Measurements from ENCODE around the gene COL5A1.
"Not testable (repeated sequence)": the region's sequence is repeated elsewhere in the genome, so short reads cannot be mapped to it uniquely, and the experiment has no call there.

Gene COL5A1

DNA sequence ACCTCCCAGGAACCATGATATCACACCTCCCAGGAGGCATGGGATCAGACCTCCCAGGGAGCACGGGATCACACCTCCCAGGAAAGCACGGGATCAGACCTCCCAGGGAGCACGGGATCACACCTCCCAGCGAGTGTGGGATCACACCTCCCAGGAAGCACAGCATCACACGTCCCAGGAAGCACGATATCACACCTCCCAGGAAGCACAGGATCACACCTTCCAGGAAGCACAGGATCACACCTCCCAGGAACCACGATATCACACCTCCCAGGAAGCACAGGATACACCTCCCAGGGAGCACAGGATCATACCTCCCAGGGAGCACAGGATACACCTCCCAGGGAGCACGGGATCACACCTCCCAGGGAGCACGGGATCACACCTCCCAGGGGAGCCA, 209.0 kb downstream of the COL5A1 start:
- no peak for DNase-seq (ENCODE audit: low read depth in 1 of 2, low spot score in 1 of 2)

DNA sequence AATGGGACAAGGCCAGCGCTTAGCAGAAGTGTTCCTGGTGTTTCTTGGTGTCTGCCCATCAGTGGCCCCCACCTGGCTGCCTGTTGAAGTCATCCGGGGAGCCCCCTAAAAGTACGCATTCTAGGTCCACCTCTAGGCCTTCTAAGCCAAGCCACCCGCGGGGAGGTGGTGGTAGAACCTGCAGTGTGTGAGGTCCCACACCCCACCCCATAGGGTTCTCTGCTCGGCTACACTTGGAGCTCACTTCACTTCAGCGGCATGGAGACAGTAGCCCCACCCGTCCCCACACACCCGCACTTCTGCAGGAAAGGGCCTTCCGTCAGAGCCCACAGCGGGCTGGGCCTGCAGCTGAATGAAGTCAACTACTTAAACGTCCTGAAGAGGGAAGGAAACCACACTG, 209.4 kb downstream of the COL5A1 start:
- DNase-seq (ENCODE audit: low read depth in 1 of 2, low spot score in 1 of 2): no peak

DNA sequence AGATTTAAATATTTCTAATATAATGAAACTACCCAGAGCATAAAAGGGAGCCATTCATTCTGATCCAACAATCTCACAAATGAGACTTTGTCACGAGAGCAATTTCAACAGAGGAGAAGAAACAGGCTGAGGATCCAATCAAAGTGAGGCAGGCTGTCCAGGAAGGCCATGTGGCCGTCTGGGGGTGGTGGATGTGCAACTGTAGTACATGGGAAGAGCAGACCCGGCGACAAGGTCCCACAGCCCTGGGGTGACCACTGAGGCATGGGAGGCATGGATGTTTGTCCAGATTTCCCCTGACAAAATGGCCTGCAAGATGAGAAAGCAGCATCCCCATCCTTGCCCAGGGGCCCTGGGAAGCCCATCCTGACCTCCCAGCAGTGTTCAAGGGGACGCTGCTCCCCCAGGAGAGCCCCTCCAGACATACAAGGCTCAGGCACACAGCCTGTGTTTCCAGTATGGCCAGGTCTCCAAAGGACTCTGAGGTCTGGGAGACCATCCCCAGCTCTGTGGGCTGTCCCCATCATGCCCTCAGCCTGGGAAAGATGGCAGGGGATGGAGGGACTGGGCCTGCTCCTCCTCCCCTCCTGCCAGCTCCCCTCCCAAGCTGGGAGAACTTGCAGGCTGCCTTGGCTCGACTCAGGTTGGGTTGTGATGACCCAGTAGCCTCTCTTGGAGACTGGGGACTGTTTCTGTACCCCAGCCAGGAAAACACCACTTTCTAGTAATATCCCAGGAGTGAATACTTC, 211.5 kb downstream of the COL5A1 start:
- DNase-seq (ENCODE audit: low read depth in 1 of 2, low spot score in 1 of 2): no peak

DNA sequence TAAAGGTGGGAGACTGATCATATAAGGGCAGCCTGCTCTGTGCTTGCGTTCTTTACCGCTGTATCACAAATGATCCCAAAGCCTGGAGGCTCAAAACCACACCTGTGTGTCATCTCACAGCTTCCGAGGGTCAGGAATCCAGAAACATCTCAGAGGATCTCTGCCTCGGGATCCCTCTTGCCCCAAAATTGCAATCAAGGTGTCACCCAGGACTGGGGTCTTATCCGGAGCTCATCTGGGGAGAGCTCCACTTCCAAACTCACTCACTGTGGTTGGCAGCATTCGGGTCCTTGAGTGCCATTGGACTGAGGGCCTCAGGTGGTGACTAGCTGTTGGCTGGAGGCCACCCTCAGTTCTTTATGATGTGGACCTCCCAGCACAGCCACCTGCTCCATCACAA, 212.3 kb downstream of the COL5A1 start:
- no peak for DNase-seq (ENCODE audit: low read depth in 1 of 2, low spot score in 1 of 2)

DNA sequence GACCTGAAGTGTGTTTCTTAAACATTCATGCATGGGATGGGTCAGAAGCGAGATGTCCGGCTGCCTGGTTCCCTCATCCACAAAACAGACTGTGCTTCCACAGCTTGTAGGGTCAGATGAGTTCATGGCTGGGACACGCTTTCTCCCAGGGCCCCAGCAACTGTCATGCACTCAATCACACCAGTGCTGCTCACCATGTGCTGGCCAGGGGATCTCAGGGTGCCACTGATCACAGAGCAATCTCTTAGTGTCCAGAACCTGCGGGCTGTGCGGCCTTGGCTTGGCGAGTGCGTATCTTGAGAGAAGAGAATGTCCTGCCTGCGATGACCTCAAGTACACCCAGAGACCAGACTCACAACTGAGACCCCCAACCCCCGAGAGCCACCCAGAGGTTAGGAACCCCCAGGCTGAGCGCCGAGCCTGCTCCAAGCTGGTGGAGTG, 213.0 kb downstream of the COL5A1 start:
- no peak for DNase-seq (ENCODE audit: low read depth in 1 of 2, low spot score in 1 of 2)

DNA sequence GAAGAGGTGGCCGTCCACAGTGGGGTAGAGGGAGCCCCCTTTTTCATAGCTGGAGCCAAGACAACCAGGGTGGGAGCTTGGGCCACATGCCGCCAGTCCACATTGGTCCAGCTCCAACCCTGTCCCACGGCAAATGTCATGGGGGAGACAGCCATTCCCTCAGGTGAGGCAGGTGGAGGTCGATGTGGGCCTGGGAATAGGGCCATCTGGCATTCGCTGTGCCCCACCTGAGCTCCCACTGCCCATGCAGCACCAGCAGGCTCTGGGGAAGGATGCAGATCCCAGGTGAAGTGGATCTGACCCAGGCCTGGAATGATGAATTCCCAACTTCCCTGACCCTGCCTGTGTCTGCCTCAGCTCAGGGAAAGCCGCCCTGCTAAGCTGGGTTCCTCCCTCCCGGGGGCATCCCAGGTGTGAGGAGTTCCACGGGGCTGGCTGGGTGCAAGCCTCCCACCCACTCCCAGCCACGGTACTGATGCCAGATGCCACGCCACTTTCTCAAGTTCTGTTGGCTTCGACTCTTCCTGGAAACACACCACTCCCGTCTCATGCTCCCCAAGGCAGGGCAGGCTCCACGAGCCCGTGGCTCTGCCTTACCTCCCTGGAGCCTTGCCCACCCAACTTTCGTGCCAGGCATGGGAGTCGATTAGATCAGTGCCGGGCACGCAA, 213.8 kb downstream of the COL5A1 start:
- DNase-seq (ENCODE audit: low read depth in 1 of 2, low spot score in 1 of 2): no peak

DNA sequence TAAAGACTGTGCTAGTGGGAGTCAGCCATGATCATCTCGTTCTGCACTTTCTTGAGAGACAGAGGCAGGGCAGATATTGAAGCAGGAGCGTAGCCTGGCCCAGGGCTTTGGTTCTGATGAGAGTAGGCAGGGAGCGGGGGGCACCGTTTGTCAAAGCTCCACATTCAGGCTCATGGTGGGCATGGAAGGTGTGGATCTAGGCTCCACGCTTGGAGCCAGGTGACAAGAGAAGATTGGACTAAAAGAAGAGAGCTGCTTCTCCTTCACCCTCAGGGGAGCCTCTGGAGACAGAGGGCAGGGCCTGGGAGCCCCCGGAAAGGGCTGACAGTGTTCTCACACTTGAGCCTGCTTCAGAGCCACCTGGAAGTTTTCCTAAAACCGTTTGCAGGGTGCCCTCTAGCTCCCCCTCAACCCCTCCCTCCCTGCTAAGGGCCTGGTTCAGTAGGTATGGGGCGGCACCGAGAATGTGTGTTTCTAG, 214.3 kb downstream of the COL5A1 start:
- DNase-seq (ENCODE audit: low read depth in 1 of 2, low spot score in 1 of 2): no peak

DNA sequence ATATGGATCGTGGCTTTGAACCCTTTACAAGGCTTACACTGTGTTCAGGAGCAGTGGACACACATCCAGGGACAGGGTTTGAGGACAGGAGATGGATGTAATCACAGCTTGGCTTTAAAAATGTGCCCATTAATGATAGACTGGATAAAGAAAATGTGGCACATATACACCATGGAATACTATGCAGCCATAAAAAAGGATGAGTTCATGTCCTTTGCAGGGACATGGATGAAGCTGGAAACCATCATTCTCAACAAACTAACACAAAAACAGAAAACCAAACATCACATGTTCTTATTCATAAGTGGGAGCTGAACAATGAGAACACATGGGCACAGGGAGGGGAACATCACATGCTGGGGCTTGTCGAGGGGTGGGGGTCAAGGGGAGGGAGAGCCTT, 215.8 kb downstream of the COL5A1 start:
- not testable (repeated sequence) for DNase-seq (ENCODE audit: low read depth in 1 of 2, low spot score in 1 of 2)

DNA sequence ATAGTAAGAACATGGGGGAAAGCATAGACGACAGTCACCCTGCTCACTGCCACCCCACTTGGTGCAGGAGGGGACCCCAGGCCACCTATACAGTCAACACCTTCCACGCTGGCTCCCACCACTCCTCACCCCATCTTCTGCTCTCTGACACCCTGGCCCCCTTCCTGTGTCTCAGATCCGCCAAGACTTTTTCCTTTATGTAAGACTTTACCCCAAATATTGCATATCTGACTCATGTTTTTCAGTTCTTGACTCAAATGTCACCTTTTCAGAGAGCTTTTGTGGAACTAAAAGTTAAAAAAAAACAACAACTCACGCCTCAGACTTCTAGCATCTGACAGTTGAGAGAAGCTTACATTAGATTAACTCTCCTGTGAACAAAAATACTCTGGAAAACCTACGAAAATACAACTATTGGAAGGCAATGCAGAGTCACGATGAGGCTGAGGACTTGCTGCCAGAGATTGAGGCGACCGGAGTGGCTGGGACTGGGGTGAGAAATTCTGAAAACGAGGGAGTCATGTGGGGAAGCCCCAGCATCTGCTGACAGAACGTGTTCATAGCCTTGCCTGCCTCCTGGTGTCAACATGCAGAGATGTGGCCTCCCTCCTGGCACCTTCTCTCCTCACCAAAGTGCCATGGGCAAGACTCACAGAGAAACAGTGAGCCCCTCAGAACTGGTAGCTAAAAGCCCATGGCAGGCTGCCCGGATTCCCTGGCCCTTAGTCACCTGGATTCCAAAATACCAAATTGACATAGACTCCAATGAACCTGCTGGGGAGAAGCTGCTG, 216.6 kb downstream of the COL5A1 start:
- DNase-seq (ENCODE audit: low read depth in 1 of 2, low spot score in 1 of 2): peak; percentile 7 to 8

DNA sequence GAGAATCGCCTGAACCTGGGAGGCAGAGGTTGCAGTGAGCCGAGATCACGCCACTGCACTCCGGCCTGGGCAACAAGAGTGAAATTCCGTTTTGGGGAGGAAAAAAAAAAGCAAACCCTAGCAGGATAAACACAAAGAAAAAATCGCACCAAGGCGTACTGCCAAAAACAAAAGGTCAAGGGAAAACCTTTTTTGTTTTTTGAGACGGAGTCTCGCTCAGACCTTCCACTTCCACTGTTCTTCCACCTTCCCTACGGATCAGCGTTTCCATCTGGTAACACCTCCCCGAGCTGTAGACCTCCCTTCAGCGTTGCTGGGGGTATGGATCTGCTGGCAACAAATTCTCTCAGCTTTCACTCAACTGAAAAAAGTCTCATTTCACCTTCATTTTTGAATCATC, 218.9 kb downstream of the COL5A1 start:
- DNase-seq (ENCODE audit: low read depth in 1 of 2, low spot score in 1 of 2): no peak

DNA sequence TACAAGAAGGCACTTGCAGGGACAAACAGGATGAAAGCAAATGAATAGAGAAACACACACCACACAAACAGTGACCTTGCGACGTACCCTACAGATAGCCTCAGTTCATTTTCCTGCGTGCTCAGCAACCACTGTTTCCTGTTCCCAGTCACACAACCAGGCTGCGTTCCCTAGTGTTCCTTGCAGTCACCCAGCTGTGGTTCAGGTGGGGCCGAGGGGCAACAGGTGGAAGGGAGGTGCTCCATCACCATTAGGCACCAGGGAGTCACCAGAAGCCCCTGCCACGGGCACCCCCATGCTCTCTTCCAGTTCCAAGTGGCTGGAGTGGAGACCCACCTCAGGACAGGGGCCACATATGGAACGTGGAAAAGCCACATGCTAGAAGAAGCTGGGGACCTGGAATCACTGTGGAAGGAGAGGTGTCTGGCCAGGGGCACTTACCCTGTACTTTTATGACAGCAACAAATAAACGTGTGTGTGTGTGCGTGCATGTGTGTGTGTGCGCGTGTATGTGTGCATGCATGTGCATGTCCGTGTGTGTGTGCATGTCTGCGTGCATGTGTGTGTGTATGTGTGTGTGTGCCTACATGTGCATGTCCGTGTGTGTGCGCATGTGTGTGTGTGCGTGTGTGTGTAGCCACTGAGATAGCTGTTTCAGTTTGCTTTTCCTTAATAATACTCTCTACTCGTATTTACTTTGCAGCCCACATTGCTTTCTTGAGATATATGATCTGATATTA, 220.2 kb downstream of the COL5A1 start:
- DNase-seq (ENCODE audit: low read depth in 1 of 2, low spot score in 1 of 2): no peak

DNA sequence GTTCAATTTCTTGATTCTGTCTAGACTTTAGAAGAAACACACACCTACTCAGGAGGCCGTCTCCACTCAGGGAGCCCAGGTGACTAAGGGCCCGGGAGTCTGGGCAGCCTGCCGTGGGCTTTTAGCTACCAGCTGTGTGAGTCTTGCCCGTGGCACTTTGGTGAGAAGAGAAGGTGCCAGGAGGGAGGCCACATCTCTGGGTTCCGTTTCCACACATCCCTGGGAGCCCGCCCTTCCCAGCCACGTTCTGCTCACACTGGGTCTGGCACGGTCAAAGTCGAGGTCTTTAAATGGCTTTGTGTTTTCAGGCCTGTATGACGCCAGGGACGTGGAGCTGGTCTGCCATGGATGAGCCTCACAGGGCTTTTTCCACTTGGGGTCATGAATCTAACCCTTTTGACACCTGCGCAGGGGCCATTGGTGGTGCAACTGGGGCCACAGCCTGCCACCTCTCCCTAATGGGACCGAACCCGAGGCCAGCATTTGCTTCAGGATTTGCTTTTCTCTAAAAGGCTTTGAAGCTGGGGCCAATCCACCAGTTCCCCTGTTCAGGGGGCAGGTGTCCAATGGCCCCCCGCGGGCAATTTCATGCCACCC, 221.8 kb downstream of the COL5A1 start:
- no peak for DNase-seq (ENCODE audit: low read depth in 1 of 2, low spot score in 1 of 2)

DNA sequence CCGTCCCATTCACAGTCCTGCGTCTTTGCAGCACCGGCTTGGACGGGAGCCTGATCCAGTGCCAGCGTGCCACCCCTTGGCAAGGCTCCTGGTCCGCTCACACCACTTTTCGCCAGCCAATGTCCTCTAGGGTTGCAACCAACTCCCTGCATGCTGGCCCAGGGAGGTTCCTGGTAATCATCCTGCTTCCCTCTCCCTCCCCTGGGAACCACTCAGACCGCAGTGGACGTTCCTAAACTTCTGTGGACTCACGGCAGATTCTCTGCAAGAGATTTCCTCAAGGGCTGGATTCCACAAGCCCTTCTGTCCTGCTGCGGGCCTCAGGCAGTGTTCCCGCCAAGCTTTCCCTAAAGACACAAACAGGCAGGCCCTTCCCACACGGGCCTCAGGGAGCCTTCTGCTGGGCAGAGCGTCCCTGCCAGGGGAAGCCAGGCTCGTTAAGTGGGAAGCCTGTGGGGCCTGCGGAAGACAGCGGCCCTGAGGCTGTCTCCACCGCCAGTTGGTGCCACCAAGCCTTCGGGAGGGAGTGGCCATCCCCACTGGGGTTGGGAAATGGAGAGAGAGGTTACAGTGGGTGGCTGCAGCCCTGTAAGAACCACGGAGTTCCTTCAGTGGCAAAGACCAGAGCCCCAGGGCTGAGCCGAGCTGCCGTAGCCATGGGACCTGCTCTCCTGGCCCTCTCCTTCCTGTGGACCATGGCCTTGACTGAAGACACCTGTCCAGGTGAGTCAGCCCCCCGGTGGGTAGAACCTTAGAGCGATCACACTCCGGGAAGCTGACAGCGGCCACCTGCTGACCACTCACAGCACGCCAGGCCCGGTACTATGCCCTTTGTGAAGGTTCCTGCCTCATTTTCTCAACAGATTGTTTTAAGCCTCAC, 222.6 kb downstream of the COL5A1 start:
- no peak for DNase-seq (ENCODE audit: low read depth in 1 of 2, low spot score in 1 of 2)

DNA sequence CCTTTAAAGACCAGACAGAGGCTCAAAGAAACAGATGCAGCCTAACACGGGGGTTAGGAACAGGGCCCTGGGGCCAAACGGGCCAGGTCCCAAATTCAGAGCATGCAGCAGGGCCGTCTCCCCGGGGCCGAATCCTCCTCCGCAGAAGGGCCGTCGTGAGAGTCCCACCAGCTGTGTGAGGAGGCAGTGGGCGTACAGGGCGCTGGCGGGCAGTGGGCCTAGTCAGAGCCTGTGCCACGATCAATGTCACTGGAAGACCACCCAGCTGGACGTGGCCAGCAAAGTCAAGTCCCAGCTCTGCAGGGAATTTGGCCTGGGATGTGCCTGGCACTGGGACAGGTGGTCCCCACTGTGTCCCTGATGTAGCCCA, 223.2 kb downstream of the COL5A1 start:
- no peak for DNase-seq (ENCODE audit: low read depth in 1 of 2, low spot score in 1 of 2)

DNA sequence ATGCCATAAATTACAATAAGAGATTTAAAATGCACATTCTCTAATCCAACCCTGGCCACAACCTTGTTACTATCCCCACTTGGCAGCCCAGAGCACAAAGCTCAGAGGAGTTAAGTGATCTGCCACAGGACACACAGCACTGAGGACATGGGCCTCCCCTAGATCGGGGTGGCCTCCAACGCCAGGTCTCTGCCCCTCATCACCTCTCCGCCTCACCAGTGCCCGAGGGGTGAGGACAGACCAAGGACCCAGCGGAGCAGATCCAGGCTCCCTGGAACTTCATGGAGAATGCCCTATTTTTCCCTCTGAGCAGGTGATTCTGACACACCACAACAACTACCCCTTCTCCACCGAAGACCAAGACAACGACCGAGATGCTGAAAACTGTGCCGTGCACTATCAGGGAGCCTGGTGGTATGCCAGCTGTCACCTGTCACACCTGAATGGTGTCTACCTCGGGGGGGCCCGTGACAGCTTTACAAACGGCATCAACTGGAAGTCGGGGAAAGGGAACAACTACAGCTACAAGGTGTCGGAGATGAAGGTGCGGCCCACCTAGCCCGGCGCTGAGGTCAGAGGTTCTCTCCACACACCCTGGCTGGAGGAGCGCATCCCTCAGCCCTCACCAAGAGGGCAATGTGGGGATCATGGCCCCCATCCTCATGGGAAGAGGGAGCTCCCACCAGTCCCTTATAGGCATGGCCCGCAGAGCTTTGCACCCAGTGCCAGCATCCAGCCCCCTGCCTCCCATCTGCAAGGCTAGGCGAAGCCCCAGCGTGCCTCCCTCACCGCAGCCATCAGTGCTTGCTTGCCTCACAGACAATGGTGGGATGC, 226.5 kb downstream of the COL5A1 start:
- no peak for DNase-seq (ENCODE audit: low read depth in 1 of 2, low spot score in 1 of 2)

DNA sequence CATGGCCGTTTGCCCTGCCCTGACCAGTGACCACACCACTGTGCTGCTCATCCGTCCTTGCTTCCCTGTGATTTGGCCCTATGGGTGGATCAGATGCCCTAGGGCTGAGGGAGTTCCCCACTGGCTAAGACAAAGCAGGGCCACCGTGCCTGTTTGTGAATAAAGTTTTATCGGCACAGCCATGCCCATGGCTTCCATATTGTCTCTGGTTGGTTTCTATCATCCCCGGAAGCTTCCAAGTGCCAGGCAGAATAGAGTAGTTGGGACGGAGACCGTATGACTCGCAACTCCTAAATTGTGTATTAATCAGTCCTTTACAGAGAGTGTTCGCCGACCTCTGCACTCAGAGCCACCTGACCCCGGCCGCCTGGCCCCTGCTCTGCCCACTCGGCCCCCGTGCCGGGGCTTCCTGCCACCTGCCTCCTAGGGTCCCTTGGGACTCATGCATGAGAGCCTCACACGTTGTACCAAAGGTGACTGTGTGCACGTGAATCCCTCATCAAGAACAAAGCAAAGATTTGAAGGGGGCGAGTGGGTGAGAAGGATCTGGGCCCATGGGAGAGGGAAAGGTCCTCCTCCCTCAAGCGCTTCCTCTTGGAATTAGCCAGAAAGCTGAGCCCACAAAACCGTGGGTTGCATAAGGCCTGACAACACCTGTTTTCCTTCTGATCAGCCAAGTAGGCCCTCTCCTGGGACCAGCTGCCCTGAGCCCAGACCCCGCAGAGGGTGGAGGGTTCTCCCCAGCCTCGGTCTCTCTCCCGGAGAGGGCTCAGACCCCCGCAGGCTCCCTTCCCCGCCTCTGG, 227.3 kb downstream of the COL5A1 start:
- no peak for DNase-seq (ENCODE audit: low read depth in 1 of 2, low spot score in 1 of 2)

DNA sequence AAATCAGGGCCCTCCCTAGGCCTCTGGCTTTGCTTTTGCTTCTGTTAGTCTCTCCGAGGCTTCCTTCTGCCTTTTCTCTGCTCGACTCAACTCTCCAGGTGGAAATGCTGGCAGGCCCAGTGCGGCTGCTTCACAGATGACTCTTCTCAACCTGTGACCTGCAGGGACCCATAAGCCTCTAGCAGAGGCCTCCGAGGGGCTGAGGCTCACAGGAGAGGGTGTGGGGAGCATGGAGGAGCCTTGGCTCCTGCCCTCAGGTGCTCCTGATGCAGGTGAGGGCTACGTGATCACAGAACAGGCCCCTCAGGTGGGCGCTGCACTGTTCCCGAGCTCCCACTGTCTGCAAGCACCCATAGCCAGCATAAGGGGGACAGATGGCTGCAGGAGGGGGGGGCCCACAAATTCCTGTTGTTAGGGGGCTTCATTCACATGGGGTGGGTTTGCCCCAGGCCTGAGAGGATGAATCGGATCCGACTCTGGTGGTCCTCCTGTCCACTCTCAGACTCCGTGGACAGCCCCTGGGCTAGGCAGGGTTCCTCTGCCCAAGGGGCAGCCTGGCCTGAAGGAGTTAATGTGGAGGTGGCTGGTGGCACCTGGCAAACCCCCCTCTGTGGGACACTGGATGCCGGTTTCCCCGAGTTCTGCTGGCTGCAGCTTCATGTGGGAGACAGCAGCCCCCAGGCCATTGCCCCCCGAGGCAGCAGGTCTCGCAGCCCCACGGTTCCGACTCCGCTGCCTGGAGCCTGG, 228.1 kb downstream of the COL5A1 start:
- no peak for DNase-seq (ENCODE audit: low read depth in 1 of 2, low spot score in 1 of 2)

DNA sequence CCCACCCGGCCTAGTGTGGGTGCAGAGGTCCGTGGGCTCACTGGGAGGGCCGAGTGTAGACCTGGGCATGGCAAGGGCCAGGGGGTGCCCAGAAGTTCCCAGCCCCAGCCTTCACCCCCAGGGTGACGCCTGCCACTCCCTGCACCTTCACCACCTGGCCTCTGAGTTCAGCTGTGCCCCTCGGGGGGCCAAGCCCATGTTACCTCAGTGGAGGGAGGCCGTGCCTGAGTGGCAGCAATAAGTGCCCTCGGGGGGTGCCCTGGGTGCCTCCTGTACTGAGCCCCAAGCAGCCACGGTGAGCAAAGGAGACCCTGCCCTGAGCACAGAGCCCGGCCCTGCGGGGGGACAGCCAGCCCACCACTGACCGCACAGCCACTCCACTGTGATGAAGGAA, 228.7 kb downstream of the COL5A1 start:
- DNase-seq (ENCODE audit: low read depth in 1 of 2, low spot score in 1 of 2): no peak
